GM21528 (cell line): Measurements from ENCODE around the gene UCK2.

ENCODE experiments used
- ATAC-seq: cut with Tn5 transposase; IDR thresholded peaks from one replicate; pipeline ENCODE4 v1.9.1; 2021; ENCODE audit warnings: mild to moderate bottlenecking, moderate library complexity; ENCODE audit not compliant: unreplicated experiment, low FRiP score

Gene UCK2

GRCh38 chr1:165877411-165877810 lies 50.0 kb downstream of the UCK2 start:
- no peak for ATAC-seq

GRCh38 chr1:165877940-165878556 lies 50.6 kb downstream of the UCK2 start:
- peak; percentile 62 for ATAC-seq

GRCh38 chr1:165879946-165880345 lies 52.5 kb downstream of the UCK2 start:
- ATAC-seq, result no peak

GRCh38 chr1:165880993-165881392 lies 53.6 kb downstream of the UCK2 start:
- no peak for ATAC-seq

GRCh38 chr1:165882168-165882837 lies 54.9 kb downstream of the UCK2 start:
- ATAC-seq, result no peak

GRCh38 chr1:165883056-165883455 lies 55.6 kb downstream of the UCK2 start:
- ATAC-seq, result no peak

GRCh38 chr1:165884009-165884689 lies 56.7 kb downstream of the UCK2 start:
- no peak for ATAC-seq

- ATAC-seq, result no peak
Observed at GRCh38 chr1:165884690-165885304, 57.4 kb downstream of the UCK2 start.

GRCh38 chr1:165885305-165885694 lies 57.9 kb downstream of the UCK2 start:
- ATAC-seq, result no peak

GRCh38 chr1:165886193-165886592 lies 58.8 kb downstream of the UCK2 start:
- no peak for ATAC-seq

- ATAC-seq, result no peak
Observed at GRCh38 chr1:165886983-165887382, 59.6 kb downstream of the UCK2 start.

GRCh38 chr1:165887877-165888551 lies 60.6 kb downstream of the UCK2 start:
- no peak for ATAC-seq

GRCh38 chr1:165888552-165888920 lies 61.1 kb downstream of the UCK2 start:
- no peak for ATAC-seq

- ATAC-seq, result no peak
Observed at GRCh38 chr1:165890684-165891083, 63.3 kb downstream of the UCK2 start.

GRCh38 chr1:165891111-165891860 lies 63.9 kb downstream of the UCK2 start:
- no peak for ATAC-seq

- ATAC-seq, result no peak
Observed at GRCh38 chr1:165892935-165893334, 65.5 kb downstream of the UCK2 start.

GRCh38 chr1:165893507-165893906 lies 66.1 kb downstream of the UCK2 start:
- no peak for ATAC-seq

GRCh38 chr1:165894591-165894990 lies 67.2 kb downstream of the UCK2 start:
- ATAC-seq, result no peak

- ATAC-seq, result no peak
Observed at GRCh38 chr1:165895451-165895871, 68.0 kb downstream of the UCK2 start.

- no peak for ATAC-seq
Observed at GRCh38 chr1:165896277-165896676, 68.9 kb downstream of the UCK2 start.
